ENCODE results near the gene DCAF12L2.
"Not testable (repeated sequence)": the region's sequence is repeated elsewhere in the genome, so short reads cannot be mapped to it uniquely, and the experiment has no call there.

DCAF12L2 gene

DNA sequence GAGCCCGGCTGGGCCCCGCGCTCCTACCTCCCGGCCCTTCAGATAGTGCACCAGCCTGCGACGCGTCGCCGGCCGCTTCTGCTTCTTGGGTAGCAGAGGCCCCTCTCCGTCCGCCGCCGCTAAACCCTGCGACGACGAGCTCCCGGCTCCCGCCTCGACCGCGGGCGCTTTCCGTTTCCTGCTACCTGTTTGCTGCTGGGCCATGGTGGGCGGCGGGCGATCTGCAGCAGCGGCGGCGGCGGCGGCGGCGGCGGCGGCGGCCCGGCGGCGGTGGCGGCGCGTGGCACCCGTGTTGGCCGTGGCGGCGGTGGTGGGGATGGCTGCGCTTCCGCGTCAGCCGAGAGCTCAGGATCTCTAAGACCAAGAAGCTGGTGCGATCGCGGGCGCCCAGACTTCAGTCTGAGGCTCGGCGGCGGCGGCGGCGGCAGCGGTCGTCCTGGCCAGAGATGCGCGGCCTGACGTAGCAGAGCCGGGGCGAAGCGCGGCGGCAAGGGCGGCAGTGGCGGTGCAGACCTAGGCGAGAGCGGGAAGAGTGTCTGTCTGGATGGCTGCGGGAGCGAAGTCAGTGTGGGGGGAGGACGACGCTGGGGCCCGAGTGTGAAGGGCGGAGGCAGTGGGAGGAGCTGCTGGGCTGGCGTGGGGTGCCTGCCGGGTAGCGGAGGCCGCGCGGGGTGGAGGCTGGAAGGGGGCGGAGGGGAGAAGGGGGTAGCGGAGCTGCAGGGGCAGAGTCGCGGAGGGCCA lies at the start of gene DCAF12L2:
Gene DCAF12L2, minus strand, starts transcription at position 569 of the 741 bp plus-strand sequence. Its CDS starts 365 bp downstream, at position 204.
- no peak for DNase-seq (ENCODE audit: low read depth)

DNA sequence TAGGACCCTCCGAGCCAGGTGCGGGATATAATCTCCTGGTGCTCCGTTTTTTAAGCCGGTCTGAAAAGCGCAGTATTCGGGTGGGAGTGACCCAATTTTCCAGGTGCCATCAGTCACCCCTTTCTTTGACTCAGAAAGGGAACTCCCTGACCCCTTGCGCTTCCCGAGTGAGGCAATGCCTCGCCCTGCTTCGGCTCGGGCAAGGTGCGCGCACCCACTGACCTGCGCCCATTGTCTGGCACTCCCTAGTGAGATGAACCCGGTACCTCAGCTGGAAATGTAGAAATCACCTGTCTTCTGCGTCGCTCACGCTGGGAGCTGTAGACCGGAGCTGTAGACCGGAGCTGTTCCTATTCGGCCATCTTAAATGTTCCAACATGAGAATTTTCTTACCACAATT lies 24.8 kb upstream of the DCAF12L2 start:
- DNase-seq (ENCODE audit: low read depth), result not testable (repeated sequence)

DNA sequence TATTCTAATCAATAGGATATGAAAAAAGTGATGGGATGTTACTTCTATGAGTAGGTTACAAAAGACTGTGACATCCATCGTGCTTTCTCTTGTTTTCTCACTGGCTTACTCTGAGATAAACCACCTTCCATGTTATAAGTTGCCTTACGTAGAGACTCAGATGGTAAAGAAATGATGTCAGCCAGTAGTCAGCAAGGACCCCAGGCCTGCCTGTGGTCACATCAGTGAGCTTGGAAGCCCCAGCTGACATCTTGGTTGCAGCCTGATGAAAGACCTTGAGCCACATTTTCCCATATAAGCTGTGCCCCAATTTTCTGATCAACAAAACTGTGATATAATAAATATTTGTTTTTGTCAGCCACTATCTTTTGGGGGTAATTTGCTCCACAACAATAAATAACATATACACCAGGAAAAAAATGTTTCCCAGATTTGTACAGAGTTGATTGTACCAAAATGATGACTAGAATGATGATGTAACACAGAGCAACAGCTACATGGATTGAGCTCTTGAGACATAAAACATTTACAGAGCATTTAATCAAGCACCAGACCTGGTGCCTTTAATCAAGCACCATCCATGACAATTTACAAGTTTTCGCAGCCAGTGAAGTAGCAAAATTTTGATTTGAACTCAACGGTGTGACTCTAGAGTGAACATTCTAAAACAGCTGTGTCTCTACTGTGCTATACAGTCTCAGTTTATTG lies 11.2 kb upstream of the DCAF12L2 start:
- no peak for DNase-seq (ENCODE audit: low read depth)

DNA sequence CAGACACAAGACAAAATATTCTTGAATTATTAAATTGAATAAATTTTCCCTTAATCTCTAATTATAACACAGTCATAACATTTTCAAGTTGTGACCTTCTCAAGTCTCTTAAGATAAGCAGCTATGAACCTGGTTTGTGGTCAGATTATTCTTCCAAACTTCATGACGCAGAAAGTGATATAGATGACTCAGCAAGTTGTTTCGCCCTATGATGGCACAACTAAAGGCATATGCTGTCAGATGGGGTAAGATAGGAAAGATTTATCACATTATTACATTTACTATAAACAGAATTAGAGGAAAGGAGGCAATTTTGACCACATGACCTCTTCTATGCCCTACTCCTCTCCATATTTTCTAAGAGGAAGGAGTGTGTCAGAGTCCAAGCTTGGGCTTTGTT lies 4.6 kb upstream of the DCAF12L2 start:
- DNase-seq (ENCODE audit: low read depth), result no peak

DNA sequence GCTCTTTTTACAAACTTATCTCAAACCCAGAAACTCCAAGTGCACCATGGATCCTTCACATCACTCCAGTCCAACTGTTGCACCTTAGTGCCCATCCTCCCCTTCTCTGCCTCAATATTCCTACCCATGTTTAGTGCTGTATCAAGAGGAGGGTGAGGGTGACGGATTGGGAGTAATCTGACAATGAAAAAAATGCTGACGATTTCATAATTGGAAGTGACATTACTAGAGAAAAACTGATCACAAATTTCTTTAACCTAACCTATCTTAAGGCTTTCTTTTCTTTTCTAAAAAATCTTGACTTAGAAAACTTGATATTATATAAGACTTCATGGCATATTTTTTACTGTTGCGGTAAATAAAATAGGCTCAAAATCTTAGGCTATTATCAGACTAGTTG lies 1.5 kb upstream of the DCAF12L2 start:
- DNase-seq (ENCODE audit: low read depth), result no peak

DNA sequence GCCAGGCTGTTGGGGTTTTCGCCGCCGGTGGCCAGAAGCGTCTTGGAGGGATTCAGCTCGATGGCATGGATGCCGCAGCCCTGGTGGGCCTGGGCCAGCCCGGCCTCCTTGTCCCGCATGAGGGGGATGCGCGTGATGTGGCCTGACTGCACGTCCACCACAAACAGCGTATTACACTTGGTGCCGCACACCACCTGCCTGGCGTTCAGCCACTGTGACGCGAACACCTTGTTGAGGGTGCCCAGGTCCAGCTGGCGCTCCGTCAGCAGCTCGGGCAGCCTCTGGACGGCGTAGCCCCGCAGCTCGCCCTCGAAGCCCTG lies 728 bp downstream of the DCAF12L2 start:
- DNase-seq (ENCODE audit: low read depth), result no peak

DNA sequence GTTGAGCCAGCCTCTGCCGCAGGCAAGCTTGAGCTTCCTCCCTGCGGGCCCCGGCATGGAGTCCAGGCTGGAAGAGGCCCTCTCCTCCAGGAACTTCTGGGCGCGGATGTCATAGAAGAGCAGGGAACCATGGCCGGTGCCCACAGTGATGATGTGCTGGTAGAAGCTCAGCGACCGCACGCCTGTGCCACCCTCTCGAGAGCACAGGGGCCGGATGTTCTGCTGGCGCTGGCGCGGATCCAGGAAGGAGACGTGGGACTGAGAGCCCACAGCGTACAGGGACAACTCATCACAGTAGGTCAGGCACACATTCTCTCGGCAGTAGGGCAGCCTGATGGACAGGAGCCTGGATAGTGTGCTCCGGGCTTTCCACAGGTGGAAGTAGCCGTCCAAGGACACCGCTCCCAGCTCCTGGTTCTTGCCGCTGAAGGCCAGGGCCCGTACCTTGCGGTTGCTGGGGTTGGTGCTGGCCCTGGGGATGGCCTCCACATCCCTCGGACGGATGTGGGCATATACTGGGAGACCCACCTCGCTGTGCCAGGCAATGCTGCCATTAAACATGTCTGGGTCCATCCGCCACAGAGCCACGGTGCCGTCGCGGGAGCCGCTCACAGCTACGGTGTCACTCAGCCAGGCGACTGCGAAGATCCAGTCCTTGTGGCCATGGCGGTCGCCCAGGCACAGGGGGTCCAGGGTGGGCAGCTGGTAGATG lies 1.2 kb downstream of the DCAF12L2 start:
- DNase-seq (ENCODE audit: low read depth), result no peak

DNA sequence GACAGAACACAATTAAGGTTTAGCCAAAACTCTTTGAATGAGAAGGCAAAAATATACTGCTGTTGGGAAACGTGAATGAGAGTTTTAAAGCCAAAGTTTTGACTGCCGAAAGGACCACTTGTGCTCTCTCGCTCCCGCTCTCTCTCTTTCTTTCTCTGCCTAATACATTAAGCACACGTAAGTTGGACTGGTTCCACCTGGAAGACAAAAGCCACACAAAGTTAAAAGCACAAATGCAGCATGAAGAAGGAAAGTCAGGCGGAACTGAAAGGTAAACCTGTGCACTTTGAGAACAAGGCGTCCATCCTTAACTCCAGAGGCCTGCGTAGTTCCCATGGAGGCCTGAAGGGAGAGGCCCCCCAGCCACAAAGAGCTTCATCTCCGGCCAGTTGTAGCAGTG lies 1.9 kb downstream of the DCAF12L2 start:
- no peak for DNase-seq (ENCODE audit: low read depth)

DNA sequence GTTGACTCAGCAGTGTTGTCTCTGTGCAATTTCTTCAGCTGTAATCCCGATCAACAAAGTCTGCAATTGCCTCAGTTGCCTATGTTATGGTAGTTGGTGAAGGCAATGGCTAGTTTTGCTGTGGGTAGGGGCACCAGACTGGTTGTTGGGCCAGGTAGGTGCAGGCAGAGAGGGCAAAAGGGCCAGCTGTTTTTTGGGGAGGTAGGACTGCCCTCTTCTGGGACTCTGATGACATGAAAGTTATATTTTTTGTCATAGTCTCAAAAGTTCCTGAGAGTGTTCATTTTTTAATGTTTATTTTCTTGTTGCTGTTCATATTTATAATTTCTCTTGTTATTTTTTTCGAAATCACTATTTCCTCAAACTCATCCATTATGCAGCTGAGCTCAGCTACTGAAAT lies 25.1 kb downstream of the DCAF12L2 start:
- DNase-seq (ENCODE audit: low read depth), result no peak

DNA sequence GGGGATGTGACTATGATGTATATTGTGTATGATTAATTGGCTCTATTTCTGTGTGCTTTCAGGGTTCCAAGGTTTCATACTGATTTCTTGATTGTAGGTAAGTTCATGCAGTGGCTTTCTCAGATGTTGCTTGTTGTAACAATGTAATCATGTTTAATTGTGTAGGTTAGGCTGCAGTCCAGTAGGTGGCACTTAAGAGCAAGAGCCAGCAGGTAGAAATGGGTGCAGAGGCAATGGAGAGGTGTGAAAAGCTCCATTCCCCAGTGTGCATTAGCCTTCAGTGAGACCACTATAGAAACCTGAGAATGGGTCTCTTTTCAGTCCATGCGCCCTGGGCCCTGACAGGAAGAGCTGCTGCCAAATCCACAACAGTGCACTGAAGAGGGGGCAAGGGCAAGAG lies 28.2 kb downstream of the DCAF12L2 start:
- no peak for DNase-seq (ENCODE audit: low read depth)

DNA sequence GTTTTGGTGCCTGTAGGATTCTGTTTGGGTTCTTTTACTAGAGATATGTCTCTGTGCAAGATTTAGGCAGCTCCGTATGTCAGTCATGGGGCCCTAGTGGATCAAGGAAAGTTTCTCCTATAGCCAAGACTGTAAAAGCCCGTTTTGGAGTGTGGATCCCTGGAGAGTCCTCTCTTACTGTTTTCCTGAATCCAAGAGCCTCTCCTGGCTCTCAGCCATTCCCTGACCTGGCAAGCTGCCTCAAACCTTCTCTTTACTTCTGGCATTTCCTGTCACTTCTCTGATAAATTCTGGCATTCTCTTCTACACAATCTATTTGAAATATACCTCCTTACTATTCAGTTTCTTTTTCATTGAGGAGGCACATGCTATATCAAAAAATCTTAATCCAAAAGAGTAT lies 41.4 kb downstream of the DCAF12L2 start:
- no peak for DNase-seq (ENCODE audit: low read depth)

Data from HS-27A (cell line).